Breast epithelium (tissue), 3 donors: ENCODE measurements around the gene RFPL3.

Experiments used
- CTCF ChIP-seq, 3 donors: fragments of 450-650 bp; IDR thresholded peaks; one replicate each; pipeline ENCODE4 v1.5.1; 2016 to 2017; ENCODE audit warnings: antibody characterized with exemption in 3 of 3, mild to moderate bottlenecking in 3 of 3, moderate library complexity in 3 of 3
- POLR2A ChIP-seq: fragments of 450-650 bp; IDR thresholded peaks from one replicate; pipeline ENCODE4 v1.6.1; 2016; ENCODE audit warnings: antibody characterized with exemption, mild to moderate bottlenecking, moderate library complexity

GRCh38 chr22:32313532-32313931 is 44.1 kb upstream of the RFPL3 start:
- TF ChIP-seq CTCF (IDR thresholded peaks at IDR 0.05) (no peak), POLR2A (no peak)
